HepG2 (cell line): ENCODE data around the gene DEFB112. TPM values are rescaled to one million over a fixed set of nuclear protein-coding genes. Genes with fewer than 3 reads are reported as not detected.

ENCODE experiments used
- ASH2L ChIP-seq: fragments of 300-600, 200-600 bp; sonication (generic); IDR thresholded peaks from 2 replicates; pipeline ENCODE4 v1.7.0; 2017; ENCODE audit warnings: low read depth, mild to moderate bottlenecking, moderate library complexity, mixed read lengths, low read length; ENCODE audit not compliant: insufficient read length
- CHD2 ChIP-seq: IDR thresholded peaks from 2 replicates; pipeline ENCODE4 v1.6.1; 2011; ENCODE audit warnings: low read depth, low read length, improper control_type of control experiment
- CHD4 ChIP-seq: fragments of 200-600 bp; sonication (generic); IDR thresholded peaks from 2 replicates; pipeline ENCODE4 v1.7.0; 2017; ENCODE audit warnings: mild to moderate bottlenecking, low read length, borderline replicate concordance
- GATAD1 ChIP-seq: IDR thresholded peaks from 2 replicates; pipeline ENCODE4 v1.6.1; 2016; ENCODE audit warnings: missing genetic modification reagents, missing compliant biosample characterization
- HDAC1 ChIP-seq: sonication (generic); formaldehyde crosslinking; IDR thresholded peaks from 2 replicates; pipeline ENCODE4 v1.5.1; 2020; ENCODE audit warnings: mild to moderate bottlenecking, missing genetic modification reagents
- HMG20A ChIP-seq: IDR thresholded peaks from 2 replicates; pipeline ENCODE4 v1.6.1; 2016; ENCODE audit warnings: borderline replicate concordance
- KLF13 ChIP-seq: sonication (generic); formaldehyde crosslinking; IDR thresholded peaks from 2 replicates; pipeline ENCODE4 v1.4.0; 2020; ENCODE audit warnings: mild to moderate bottlenecking, missing genetic modification reagents
- MAZ ChIP-seq, 2 experiments: sonication (generic) in 1 of 2; formaldehyde crosslinking in 1 of 2; IDR thresholded peaks; 2 replicates each; pipeline versions ENCODE4 v1.5.0 to v1.6.1; 2012 to 2020; ENCODE audit warnings: low read depth in 2 of 2, mild to moderate bottlenecking in 2 of 2, borderline replicate concordance in 1 of 2, improper control_type of control experiment in 1 of 2, low read length in 1 of 2, missing genetic modification reagents in 1 of 2, moderate library complexity in 1 of 2
- MED1 ChIP-seq: sonication (generic); formaldehyde crosslinking; IDR thresholded peaks from 2 replicates; pipeline ENCODE4 v1.4.0; 2020; ENCODE audit warnings: missing genetic modification reagents
- MYNN ChIP-seq: sonication (generic); formaldehyde crosslinking; IDR thresholded peaks from 2 replicates; pipeline ENCODE4 v1.4.0; 2020; ENCODE audit warnings: mild to moderate bottlenecking, low read depth, missing genetic modification reagents
- NFE2L2 ChIP-seq: fragments of 150-350 bp; IDR thresholded peaks from 2 replicates; pipeline ENCODE4 v1.6.1; 2014; ENCODE audit warnings: low read length
- NFIC ChIP-seq: IDR thresholded peaks from 2 replicates; pipeline ENCODE4 v1.6.1; 2012; ENCODE audit warnings: mild to moderate bottlenecking, low read length, inconsistent platforms
- PCBP1 ChIP-seq: fragments of 200-400 bp; formaldehyde crosslinking; IDR thresholded peaks from 2 replicates; pipeline ENCODE4 v1.6.1; 2017; ENCODE audit warnings: mild to moderate bottlenecking, low read depth, low read length, borderline replicate concordance
- SAP130 ChIP-seq: IDR thresholded peaks from 2 replicates; pipeline ENCODE4 v1.6.1; 2016; ENCODE audit warnings: low read depth
- SIN3B ChIP-seq: fragments of 150-350 bp; IDR thresholded peaks from 2 replicates; pipeline ENCODE4 v1.6.1; 2014; ENCODE audit warnings: low read length
- SOX5 ChIP-seq: IDR thresholded peaks from 2 replicates; pipeline ENCODE4 v1.6.1; 2016; ENCODE audit warnings: borderline replicate concordance
- TBX3 ChIP-seq: fragments of 450-650 bp; IDR thresholded peaks from 2 replicates; pipeline ENCODE4 v1.6.1; 2017; ENCODE audit warnings: antibody characterized with exemption, mild to moderate bottlenecking, inconsistent platforms, borderline replicate concordance
- ZBTB7A ChIP-seq: sonication (generic); formaldehyde crosslinking; IDR thresholded peaks from 2 replicates; pipeline ENCODE4 v1.8.0; 2022; ENCODE audit warnings: mild to moderate bottlenecking, missing genetic modification reagents
- ZNF138 ChIP-seq: sonication (generic); formaldehyde crosslinking; IDR thresholded peaks from 2 replicates; pipeline ENCODE4 v1.5.0; 2020; ENCODE audit warnings: mild to moderate bottlenecking, low read depth, missing genetic modification reagents
- ZNF317 ChIP-seq: sonication (generic); formaldehyde crosslinking; IDR thresholded peaks from 2 replicates; pipeline ENCODE4 v1.5.0; 2020; ENCODE audit warnings: mild to moderate bottlenecking, missing genetic modification reagents
- ZNF343 ChIP-seq: sonication (generic); formaldehyde crosslinking; IDR thresholded peaks from 2 replicates; pipeline ENCODE4 v1.4.0; 2020; ENCODE audit warnings: mild to moderate bottlenecking, missing genetic modification reagents
- ZNF382 ChIP-seq: sonication (generic); formaldehyde crosslinking; IDR thresholded peaks from 2 replicates; pipeline ENCODE4 v1.5.0; 2020; ENCODE audit warnings: missing genetic modification reagents, mild to moderate bottlenecking, borderline replicate concordance
- ZNF672 ChIP-seq: sonication (generic); formaldehyde crosslinking; IDR thresholded peaks from 2 replicates; pipeline ENCODE4 v1.8.1; 2022; ENCODE audit warnings: missing genetic modification reagents
- ZNF782 ChIP-seq: sonication (generic); formaldehyde crosslinking; IDR thresholded peaks from 2 replicates; pipeline ENCODE4 v1.4.0; 2020; ENCODE audit warnings: missing genetic modification reagents, mild to moderate bottlenecking, borderline replicate concordance
- ZSCAN9 ChIP-seq: IDR thresholded peaks from 2 replicates; pipeline ENCODE4 v1.6.1; 2016; ENCODE audit warnings: borderline replicate concordance
- polyA plus RNA-seq, 8 experiments: library from polyadenylated mRNA; depleted of rRNA in 3 of 8; stranded (reverse) in 7 of 8; unstranded in 1 of 8; fragments of >200 nt; fragmentation: Illumina TruSeq in 4 of 8; extraction: Trizol in 4 of 8; gene quantifications; 2 replicates each; pipeline versions ENCODE4 v1.2.1 to v1.2.3, GENCODE V29; 2011 to 2016; ENCODE audit warnings: low read depth in 4 of 8, missing spikeins in 1 of 8, mixed read lengths in 1 of 8; ENCODE audit not compliant: insufficient read depth in 1 of 8
- total RNA-seq, 5 experiments: library from RNA; depleted of rRNA; stranded (reverse); fragments of >200 nt; fragmentation: Illumina TruSeq; extraction: Trizol; gene quantifications; 2 replicates each; pipeline ENCODE4 v1.2.3, GENCODE V29; 2016; ENCODE audit warnings: low read depth in 1 of 5
- TF ChIP-seq, protein P1 (sequence below): sonication (generic); formaldehyde crosslinking; IDR thresholded peaks from 2 replicates; pipeline ENCODE4 v1.8.1; 2023; ENCODE audit warnings: missing genetic modification reagents, inconsistent platforms, borderline replicate concordance
- TF ChIP-seq, protein P2 (sequence below): sonication (generic); formaldehyde crosslinking; IDR thresholded peaks from 2 replicates; pipeline ENCODE4 v1.8.0; 2022; ENCODE audit warnings: missing genetic modification reagents, low read depth, mild to moderate bottlenecking, borderline replicate concordance
- TF ChIP-seq, protein P3 (sequence below): sonication (generic); formaldehyde crosslinking; conservative IDR thresholded peaks from 2 replicates; pipeline ENCODE4 v1.4.0; 2020; ENCODE audit warnings: missing genetic modification reagents

The DEFB112 gene
- total and polyA plus RNA-seq, 2 of the 13 experiments (the other 11 are each of a cell fraction or from before 2014, with no cell fraction given) = not detected

DNA sequence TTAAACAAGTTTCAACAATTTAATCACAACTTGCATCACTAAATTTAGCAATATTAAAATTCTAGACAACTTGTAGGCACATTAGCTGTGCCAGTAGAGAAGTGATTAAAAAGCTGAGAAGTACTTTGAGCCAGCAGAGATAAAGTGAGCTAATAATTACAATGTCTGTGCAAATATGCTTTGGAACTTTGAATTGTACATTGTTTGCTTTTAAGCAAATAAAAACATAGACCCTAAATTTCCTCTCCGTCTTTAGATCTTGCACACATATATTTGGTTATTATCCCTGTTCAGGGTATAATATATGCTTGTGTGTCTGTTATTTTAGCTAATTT, 44.2 kb upstream of the DEFB112 start (continued):
- no peak for TF ChIP-seq KLF13 (CRISPR knock-in tag)
- TF ChIP-seq ASH2L = peak; percentile 78
- TF ChIP-seq CHD4 = no peak
- no peak for TF ChIP-seq ZNF382
- peak; percentile 95 for TF ChIP-seq TBX3
- no peak for TF ChIP-seq ZNF782
- TF ChIP-seq ZNF343 (CRISPR knock-in tag) = no peak
- TF ChIP-seq, protein P1, sequence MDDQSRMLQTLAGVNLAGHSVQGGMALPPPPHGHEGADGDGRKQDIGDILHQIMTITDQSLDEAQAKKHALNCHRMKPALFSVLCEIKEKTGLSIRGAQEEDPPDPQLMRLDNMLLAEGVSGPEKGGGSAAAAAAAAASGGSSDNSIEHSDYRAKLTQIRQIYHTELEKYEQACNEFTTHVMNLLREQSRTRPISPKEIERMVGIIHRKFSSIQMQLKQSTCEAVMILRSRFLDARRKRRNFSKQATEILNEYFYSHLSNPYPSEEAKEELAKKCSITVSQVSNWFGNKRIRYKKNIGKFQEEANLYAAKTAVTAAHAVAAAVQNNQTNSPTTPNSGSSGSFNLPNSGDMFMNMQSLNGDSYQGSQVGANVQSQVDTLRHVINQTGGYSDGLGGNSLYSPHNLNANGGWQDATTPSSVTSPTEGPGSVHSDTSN (CRISPR knock-in tag) = no peak
- no peak for TF ChIP-seq MAZ (IDR thresholded peaks at IDR 0.05; ENCODE audit: borderline replicate concordance, low read depth, low read length)
- no peak for TF ChIP-seq MAZ (CRISPR knock-in tag; IDR thresholded peaks at IDR 0.05; ENCODE audit: low read depth)
- no peak for TF ChIP-seq SIN3B
- no peak for TF ChIP-seq GATAD1 (CRISPR knock-in tag)
- TF ChIP-seq, protein P2, sequence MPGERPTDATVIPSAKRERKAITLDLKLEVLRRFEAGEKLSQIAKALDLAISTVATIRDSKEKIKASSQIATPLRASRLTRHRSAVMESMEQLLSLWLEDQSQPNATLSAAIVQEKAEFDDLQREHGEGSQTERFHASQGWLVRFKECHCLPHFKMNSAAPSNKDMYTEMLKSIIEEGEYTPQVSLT = no peak
- TF ChIP-seq ZNF317 (CRISPR knock-in tag) = no peak
- peak; percentile 92 for TF ChIP-seq SOX5 (CRISPR knock-in tag)
- no peak for TF ChIP-seq ZNF672 (CRISPR knock-in tag)
- peak; percentile 88 for TF ChIP-seq HMG20A (CRISPR knock-in tag)
- TF ChIP-seq NFIC = peak; percentile 86
- TF ChIP-seq ZSCAN9 (CRISPR knock-in tag) = peak; percentile 40; the same call in 1 of the 2 replicates
- TF ChIP-seq CHD2 = no peak
- no peak for TF ChIP-seq NFE2L2
- no peak; the same call in 1 of the 2 replicates for TF ChIP-seq MED1
- no peak for TF ChIP-seq ZNF138 (CRISPR knock-in tag)
- TF ChIP-seq, protein P3, sequence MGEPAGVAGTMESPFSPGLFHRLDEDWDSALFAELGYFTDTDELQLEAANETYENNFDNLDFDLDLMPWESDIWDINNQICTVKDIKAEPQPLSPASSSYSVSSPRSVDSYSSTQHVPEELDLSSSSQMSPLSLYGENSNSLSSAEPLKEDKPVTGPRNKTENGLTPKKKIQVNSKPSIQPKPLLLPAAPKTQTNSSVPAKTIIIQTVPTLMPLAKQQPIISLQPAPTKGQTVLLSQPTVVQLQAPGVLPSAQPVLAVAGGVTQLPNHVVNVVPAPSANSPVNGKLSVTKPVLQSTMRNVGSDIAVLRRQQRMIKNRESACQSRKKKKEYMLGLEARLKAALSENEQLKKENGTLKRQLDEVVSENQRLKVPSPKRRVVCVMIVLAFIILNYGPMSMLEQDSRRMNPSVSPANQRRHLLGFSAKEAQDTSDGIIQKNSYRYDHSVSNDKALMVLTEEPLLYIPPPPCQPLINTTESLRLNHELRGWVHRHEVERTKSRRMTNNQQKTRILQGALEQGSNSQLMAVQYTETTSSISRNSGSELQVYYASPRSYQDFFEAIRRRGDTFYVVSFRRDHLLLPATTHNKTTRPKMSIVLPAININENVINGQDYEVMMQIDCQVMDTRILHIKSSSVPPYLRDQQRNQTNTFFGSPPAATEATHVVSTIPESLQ = no peak
- TF ChIP-seq ZBTB7A (CRISPR knock-in tag) = no peak
- TF ChIP-seq HDAC1 = no peak
- no peak for TF ChIP-seq PCBP1
- TF ChIP-seq SAP130 = peak; percentile 56; the same call in 1 of the 2 replicates
- no peak for TF ChIP-seq MYNN (CRISPR knock-in tag)
